ENCODE results near the gene NPDC1.
"Not testable (repeated sequence)": the region's sequence is repeated elsewhere in the genome, so short reads cannot be mapped to it uniquely, and the experiment has no call there.

Gene NPDC1

DNA sequence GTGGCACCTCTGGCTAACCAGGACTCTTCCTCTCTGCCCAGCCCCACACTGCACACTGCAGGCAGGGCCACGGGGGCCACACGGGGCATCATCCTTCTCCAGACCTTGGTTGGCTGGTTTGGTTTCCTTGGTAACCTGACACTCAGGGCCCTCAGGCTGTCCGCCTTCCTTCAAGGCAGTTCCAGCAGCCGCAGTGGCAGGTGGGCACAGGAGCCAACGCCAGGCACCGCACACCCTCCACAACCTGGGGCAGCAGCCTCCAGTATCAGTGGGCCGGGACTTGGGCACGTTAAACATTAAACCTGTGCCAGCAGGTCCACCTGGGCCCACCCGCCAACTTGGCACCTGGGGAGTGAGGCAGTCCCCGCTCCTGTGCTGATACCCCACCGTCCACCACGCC, 1.9 kb downstream of the NPDC1 start:
- in situ Hi-C loops (cut with MboI; ENCODE audit: low pct_unique_long_range_greater_than_20kb, low sequenced_read_pairs) = no loop called here
- no peak for DNase-seq

DNA sequence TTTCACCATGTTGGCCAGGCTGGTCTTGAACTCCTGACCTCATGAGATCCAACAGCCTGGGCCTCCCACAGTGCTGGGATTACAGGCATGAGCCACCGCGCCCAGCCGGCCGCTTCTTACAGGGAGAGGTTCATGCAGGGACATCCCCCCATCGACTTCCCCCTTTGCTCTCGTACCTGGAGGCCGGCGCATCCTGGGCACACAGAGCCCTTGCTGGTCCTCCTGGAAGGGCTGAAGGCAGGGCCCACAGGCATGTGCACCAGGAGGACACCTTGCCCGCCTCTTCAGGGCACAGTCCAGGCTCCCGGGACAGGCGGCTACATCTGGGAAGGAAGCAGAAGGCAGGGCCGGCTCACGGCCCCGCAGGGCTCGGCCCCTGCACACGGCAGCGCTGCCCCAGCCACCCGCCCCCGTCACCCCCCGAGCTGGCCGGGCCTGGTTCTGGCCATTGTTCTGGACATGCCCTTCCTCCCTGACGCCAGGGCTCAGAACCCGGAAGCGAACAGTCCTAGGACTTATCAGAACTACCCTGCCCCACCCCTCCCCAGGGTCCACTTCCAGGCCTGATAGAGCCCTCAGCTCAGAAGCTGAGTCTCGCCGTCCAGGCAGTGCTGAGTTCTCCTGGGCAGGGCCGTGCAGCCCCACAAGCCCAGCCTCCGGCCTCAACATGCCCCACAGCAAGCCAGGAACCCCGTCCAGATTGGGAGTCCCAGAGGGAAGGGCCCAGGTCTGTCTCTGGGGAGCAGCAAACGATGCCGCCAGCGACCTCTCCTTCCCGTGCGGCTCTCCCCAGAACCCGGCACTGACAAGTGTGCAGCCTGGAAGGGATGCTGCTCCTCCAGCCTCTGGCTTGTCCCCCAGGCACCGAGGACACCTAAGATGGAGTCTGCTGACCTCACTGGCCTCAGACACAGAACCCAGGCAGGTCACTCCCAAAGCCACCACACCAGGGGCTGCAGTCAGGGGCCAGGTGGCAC, 2.9 kb downstream of the NPDC1 start:
- no peak for DNase-seq
- in situ Hi-C loops (cut with MboI; ENCODE audit: low pct_unique_long_range_greater_than_20kb, low sequenced_read_pairs) = no loop called here

DNA sequence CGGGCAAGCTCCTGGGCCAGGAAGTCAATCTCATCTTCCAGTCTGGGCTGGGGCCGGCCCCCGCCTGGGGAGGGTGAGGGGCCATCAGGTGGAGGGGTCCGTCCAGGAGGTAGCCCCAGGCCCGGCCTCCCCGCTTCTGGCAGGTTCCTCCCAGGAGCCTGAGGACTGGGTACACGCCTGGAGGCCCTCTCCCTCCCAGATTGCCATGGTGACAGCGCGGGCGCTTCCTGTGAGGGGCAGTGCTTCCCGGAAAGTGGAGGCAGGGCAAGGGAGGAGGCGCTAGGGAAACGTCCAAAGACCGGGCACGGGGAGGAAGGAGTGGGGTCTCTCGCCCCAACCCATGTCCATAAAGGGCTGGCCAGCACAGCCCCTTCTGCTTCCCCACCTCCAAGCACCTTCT, 4.9 kb downstream of the NPDC1 start:
- in situ Hi-C loops (cut with MboI; ENCODE audit: low pct_unique_long_range_greater_than_20kb, low sequenced_read_pairs) = no loop called here
- no peak for DNase-seq

DNA sequence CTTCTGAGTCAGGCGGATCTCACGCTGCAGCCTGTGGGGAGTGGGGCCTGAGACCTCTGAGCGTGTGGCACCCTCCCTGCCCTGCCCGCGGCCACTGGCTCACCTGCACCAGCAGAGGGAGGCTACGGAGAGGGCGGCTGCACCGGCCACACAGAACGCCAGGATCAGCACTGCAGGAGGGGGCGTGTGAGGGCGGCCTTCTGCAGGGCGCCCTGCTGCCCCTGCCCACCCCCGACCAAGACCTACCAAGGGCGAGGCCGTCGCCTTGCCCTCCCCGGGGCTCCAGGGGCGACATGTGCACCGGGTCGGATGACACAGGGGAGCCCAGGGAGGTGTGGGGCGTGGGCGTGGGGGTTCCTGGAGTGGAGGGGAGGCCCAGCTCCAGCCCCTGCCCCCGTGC, 5.4 kb downstream of the NPDC1 start:
- DNase-seq = no peak
- in situ Hi-C loops (cut with MboI; ENCODE audit: low pct_unique_long_range_greater_than_20kb, low sequenced_read_pairs) = no loop called here

DNA sequence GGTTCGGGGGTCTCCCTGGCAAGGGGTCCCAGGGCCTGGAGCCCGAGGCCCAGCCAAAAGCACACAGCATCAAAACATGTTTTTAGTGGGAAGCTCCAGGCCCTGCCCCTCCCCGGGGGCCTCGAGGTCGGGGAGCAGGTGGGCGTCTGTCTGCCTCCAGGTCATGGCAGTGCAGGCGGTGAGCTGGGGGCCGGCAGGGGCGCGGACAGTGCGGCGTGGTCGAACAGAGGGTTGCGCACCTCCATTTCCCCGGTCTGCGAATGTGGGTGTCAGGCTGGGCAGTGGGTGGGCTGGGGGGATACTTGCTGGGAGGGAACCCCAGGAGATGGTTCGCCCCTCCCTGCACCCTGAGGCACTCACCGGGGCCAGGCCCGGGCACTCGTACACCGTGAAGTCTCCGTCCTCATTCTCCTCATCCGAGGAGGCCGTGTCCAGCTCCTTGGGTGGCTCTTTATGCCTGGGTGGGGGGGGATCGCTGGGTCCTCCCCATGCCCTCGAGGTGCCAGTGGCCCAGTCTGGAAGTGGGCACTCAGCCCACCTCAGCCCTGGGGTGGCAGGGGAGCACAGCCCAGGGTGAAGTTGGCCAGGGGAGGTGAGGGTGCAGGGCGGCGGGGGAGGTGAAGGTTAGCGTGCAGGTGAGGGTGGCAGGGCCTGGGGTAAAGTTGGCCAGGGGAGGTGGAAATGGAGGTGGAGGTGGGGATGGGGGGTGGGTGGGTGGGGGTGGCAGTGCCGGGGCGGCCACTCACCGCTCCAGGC, 6.2 kb downstream of the NPDC1 start:
- in situ Hi-C loops (cut with MboI; ENCODE audit: low pct_unique_long_range_greater_than_20kb, low sequenced_read_pairs) = no loop called here
- DNase-seq = no peak

GRCh38 chr9:137038916-137039315, 7.1 kb downstream of the NPDC1 start:
- DNase-seq = no peak
- in situ Hi-C loops (cut with MboI; ENCODE audit: low pct_unique_long_range_greater_than_20kb, low sequenced_read_pairs) = no loop called here

DNA sequence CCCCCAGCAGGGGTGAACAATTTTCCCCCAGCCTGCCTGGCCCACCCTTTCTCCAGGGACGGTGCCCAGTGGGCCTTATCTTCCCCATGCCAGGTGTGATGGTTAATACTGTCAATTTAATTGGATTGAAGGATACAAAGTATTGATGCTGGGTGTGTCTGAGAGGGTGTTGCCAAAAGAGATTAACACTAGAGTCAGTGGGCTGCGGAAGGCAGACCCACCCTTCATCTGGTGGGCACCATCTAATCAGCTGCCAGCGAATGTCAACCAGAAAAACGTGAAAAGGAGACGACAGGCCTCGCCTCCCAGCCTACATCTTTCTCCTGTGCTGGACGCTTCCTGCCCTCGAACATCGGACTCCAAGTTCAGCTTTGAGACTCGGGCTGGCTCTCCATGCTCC, 8.5 kb downstream of the NPDC1 start:
- in situ Hi-C loops (cut with MboI; ENCODE audit: low pct_unique_long_range_greater_than_20kb, low sequenced_read_pairs) = no loop called here
- DNase-seq = no peak

- DNase-seq = no peak
- in situ Hi-C loops (cut with MboI; ENCODE audit: low pct_unique_long_range_greater_than_20kb, low sequenced_read_pairs) = no loop called here
Observed at GRCh38 chr9:137037035-137037434, 8.9 kb downstream of the NPDC1 start.

GRCh38 chr9:137035937-137036336, 10.0 kb downstream of the NPDC1 start:
- no peak for DNase-seq
- in situ Hi-C loops (cut with MboI; ENCODE audit: low pct_unique_long_range_greater_than_20kb, low sequenced_read_pairs) = no loop called here

DNA sequence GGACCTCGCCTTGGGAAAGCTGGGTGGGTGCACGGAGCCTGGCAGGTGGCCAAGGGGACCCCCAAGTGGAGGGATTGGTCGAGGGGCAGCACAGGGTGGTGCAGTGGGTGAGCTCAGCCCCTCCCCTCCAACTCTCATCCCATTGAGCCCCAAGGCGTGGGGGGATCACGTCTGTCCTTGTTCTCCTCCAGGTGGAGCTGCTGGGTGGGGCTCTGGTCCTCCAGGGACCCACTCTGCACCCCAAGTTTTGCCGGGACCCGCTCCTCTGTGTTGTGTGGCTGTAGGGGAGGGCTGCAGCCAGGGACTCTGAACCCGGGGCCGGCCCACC, 10.5 kb downstream of the NPDC1 start:
- in situ Hi-C loops (cut with MboI; ENCODE audit: low pct_unique_long_range_greater_than_20kb, low sequenced_read_pairs) = no loop called here
- DNase-seq = no peak

DNA sequence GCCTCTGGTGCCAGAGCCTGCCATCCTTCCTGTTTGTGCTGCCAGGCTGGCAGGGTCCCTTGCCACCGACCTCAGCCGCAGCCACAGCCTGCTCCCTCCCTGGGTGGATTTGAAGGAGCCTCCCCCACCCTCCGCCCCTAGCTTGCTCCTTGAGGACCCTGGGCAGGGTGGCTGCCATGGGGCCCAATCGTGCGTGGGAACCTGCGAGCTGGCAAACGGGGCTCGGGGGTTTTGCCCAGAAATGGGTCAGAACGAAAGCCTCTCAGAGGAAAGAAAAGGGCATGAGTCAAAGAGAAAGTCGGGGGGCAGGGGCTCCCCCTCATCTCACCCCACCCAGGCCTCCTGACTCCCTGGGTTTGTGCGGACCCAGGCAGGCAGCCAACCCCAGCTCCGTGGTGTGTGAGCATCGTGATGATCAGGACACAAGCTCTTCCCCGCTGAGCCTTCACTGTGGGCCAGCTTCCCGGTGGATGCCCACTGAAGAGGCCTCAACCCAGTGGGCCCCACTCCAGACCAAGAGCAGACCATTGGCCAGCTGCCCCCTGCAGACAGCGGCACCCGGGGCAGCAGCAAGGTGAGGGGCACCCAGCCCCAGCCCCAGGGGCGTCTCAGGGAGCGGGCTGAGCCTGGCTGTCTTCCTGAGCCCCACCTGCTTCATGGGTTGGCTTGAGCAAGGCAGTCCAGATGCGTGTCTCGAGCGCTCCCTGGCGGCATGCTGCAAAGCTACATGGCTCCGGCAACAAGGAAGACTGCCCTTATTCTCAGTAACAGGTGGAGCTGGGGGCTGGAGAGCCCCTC, 11.1 kb downstream of the NPDC1 start:
- in situ Hi-C loops (cut with MboI; ENCODE audit: low pct_unique_long_range_greater_than_20kb, low sequenced_read_pairs) = no loop called here
- peak; percentile 85 for DNase-seq

DNA sequence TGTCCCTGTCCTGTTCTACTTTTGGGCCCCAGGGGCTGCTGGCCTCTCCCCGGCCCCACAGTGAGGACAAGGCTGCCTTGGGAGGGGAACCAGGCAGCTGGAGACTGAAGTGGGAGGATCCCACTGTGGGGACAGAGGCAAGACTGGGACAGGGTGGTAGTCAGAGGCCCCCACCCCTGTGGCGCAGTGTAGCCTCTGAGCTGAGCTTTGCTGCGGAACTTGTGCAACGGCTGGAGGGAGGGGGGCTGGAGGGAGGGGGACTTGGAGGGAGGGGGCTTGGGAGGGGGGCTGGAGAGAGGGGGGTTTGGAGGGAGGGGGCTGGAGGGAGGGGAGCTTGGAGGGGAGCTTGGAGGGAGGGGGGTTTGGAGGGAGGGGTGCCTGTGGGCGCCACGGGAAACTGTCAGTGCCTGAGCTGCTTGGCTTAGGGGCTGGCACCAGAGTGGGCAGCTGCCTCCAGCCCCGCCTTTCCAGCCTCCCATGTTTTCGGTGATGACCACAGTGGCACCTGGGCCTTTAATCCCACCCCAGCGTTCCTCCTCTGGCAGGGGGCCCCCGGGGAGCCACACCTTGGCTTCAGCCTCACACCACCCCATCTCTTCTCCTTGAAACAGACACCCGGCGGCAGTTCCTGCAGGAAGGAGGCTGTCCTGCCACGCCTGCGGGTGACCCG, 11.8 kb downstream of the NPDC1 start:
- in situ Hi-C loops (cut with MboI; ENCODE audit: low pct_unique_long_range_greater_than_20kb, low sequenced_read_pairs) = no loop called here

GRCh38 chr9:137033481-137033880, 12.5 kb downstream of the NPDC1 start:
- DNase-seq; in situ Hi-C loops (cut with MboI; ENCODE audit: low pct_unique_long_range_greater_than_20kb, low sequenced_read_pairs): not testable (repeated sequence)

More for the DNA sequence above, 11.8 kb downstream of the NPDC1 start:
- peak; percentile 61 for DNase-seq

DNA sequence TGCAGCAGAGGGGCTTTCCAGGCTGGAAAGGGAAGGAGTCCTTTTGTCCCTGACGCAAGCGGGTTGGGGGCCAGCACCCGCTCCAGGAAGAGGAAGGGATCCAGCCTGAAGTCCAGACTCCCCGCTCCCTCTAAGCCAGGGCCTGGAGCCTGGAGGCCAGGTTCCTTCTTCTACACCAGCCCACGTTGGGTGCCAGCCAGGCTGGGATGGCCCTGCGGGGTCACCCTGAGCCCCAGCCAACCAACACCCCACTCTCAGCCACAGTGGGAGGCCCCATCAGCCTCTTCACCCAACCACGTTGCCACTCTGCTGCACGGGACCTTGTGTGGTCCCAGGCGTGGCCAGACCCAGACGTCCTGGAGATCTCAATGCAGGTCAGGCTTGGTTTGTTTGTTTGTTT, 13.1 kb downstream of the NPDC1 start:
- in situ Hi-C loops (cut with MboI; ENCODE audit: low pct_unique_long_range_greater_than_20kb, low sequenced_read_pairs) = no loop called here
- peak; percentile 48 for DNase-seq

- in situ Hi-C loops (cut with MboI; ENCODE audit: low pct_unique_long_range_greater_than_20kb, low sequenced_read_pairs) = no loop called here
- peak; percentile 60 for DNase-seq
Observed at GRCh38 chr9:137031904-137032640, 13.9 kb downstream of the NPDC1 start, which contains the start of gene FUT7. Gene FUT7, minus strand, starts transcription at chr9:137032088. Its CDS starts 97 bp downstream, at chr9:137031991.

GRCh38 chr9:137030538-137031527, 15.1 kb downstream of the NPDC1 start:
- in situ Hi-C loops (cut with MboI; ENCODE audit: low pct_unique_long_range_greater_than_20kb, low sequenced_read_pairs) = no loop called here

DNA sequence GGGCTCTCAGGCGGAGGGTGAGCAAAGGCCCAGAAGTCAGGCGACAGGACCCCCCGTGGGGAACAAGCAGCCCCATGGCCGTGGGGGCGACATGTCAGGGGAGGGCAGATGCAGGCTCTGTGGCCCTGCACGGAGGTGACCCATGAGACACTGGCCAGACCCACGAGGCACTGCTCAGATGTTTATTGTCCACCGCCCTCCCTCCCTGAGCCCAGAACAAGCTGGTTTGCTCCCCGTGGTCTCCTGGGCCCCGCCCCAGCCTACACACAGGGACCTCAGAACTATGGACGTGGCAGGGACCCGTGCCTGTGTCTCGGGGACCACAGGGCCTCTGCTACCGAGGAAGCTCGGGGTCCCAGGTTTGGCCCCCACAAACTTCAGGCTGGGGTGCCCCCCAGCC, 16.0 kb downstream of the NPDC1 start:
- DNase-seq = no peak
- in situ Hi-C loops (cut with MboI; ENCODE audit: low pct_unique_long_range_greater_than_20kb, low sequenced_read_pairs) = no loop called here

More at GRCh38 chr9:137030538-137031527, 15.1 kb downstream of the NPDC1 start:
- peak; percentile 96 for DNase-seq
